ENCODE measurements around the gene RHOD. TPM values are rescaled to one million over a fixed set of nuclear protein-coding genes. Genes with fewer than 3 reads are reported as not detected.
A peak's percentile ranks its signal among the peaks of the same experiment; 100 is the strongest.

RHOD gene
- total and polyA plus RNA-seq, 10 donors = 1.3 to 6.4 (median 2.7) TPM

DNA sequence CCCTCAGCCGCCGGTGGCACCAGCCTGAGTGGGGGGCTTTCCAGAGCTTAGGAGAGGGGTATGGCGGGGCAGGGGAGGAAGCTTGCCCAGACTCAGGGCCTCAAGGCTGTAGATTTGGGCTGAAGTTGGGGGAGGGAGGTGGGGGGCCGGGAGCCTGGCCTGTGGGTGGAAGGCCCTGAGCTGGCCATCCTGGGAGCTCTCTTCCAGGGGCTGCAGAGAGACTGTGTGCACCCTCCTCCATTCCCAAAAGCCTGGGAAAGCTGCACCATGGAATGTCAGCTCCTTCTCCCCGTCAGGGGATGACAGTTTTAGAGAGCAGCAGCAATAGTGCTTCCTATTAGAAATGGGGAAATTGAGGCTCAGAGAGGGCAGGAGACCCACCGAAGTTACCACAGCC is 32.7 kb upstream of the RHOD start:
- intact Hi-C loops (cut with DNase I; ENCODE audit: low total_unique reads) = no loop called here
- whole genome bisulfite sequencing, 5 donors = 20 to 45% (median 35%) methylated on average over 5 to 6 of the region's 6 CpGs
- H3K36me3 ChIP-seq = no peaks in the 10 kb centered on the region
- peaks cover 13 to 44% (median 32%) of the 10 kb centered on the region in 6 donors for H3K4me1 ChIP-seq
- peaks cover 0 to 2% (median 0%) of the 10 kb centered on the region in 8 donors for H3K9me3 ChIP-seq
- H3K27ac ChIP-seq = no peak overlapping the region
- H3K27me3 ChIP-seq (replicated peaks in 1 of 7) = peaks cover 3 to 93% (median 45%) of the 10 kb centered on the region in 7 donors
- peak overlapping the region in 6 of 8 donors; percentile 12 to 65 (median 32) for H3K4me3 ChIP-seq
- TF ChIP-seq POLR2A (IDR thresholded peaks at IDR 0.05) = no peak
- no peak for TF ChIP-seq POLR2AphosphoS5 (IDR thresholded peaks at IDR 0.05)
- TF ChIP-seq, protein P1, sequence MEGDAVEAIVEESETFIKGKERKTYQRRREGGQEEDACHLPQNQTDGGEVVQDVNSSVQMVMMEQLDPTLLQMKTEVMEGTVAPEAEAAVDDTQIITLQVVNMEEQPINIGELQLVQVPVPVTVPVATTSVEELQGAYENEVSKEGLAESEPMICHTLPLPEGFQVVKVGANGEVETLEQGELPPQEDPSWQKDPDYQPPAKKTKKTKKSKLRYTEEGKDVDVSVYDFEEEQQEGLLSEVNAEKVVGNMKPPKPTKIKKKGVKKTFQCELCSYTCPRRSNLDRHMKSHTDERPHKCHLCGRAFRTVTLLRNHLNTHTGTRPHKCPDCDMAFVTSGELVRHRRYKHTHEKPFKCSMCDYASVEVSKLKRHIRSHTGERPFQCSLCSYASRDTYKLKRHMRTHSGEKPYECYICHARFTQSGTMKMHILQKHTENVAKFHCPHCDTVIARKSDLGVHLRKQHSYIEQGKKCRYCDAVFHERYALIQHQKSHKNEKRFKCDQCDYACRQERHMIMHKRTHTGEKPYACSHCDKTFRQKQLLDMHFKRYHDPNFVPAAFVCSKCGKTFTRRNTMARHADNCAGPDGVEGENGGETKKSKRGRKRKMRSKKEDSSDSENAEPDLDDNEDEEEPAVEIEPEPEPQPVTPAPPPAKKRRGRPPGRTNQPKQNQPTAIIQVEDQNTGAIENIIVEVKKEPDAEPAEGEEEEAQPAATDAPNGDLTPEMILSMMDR (IDR thresholded peaks at IDR 0.05 in 8 of 11, conservative IDR thresholded peaks at IDR 0.05 in 3 of 11) = no peak
- no peak for DNase-seq

DNA sequence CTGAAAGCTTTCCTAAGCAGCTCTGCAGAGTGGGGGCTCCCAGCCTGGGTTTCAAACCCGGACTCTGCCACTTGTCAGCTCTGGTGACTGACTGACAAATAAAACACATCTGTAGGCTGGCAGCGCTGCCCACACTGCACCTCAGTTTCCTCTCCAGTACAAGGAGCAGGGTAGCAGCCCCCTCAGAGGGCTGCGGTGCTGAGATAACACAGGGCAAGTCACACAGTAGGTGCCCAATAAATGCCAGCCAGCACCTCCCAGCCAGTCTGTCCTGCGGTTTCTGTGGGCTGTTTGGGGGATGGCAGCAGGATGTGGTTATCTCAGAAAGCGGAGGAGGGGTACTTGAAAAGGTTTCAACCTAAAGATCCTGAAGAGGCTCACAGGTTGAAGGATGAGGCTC is 32.2 kb upstream of the RHOD start:
- intact Hi-C loops (cut with DNase I; ENCODE audit: low total_unique reads) = no loop called here
- no peak for TF ChIP-seq POLR2AphosphoS5 (IDR thresholded peaks at IDR 0.05)
- TF ChIP-seq, protein P1 (IDR thresholded peaks at IDR 0.05 in 8 of 11, conservative IDR thresholded peaks at IDR 0.05 in 3 of 11) = no peak
- no peak for TF ChIP-seq POLR2A (IDR thresholded peaks at IDR 0.05)
- WGBS, 5 donors = 12 to 31% (median 24%) methylated on average over 3 to 5 of the region's 5 CpGs
- DNase-seq = no peak
- Histone ChIP-seq H3K9me3 (no peaks in the 10 kb centered on the region), H3K4me3 (peak overlapping the region in 1 of 8 donors; percentile 65), H3K27ac (no peak overlapping the region), H3K4me1 (peaks cover 13 to 44% (median 32%) of the 10 kb centered on the region in 6 donors), H3K27me3 (replicated peaks in 1 of 7) (peaks cover 3 to 96% (median 45%) of the 10 kb centered on the region in 7 donors), H3K36me3 (no peaks in the 10 kb centered on the region)

DNA sequence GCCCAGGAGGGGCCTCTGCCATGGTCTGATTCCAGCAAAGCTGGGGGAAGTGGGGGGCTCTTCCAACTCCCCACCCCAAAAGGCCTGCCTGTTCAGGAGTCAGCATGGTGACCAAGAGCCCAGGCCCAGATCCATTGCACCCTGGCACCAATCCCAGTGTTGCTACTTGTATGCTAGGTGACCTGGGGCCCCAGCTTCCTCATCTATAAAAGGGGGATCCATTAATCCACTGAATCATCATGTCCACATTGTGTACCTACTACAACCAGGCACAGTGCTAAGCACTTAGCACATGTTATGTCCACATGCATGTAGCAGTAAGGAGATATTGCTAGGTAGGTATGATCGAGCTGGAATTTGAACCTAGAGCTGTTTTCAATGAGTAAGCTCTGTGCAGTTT is 31.7 kb upstream of the RHOD start:
- Histone ChIP-seq H3K36me3 (no peaks in the 10 kb centered on the region), H3K4me3 (no peak overlapping the region), H3K27ac (no peak overlapping the region), H3K4me1 (peaks cover 13 to 44% (median 32%) of the 10 kb centered on the region in 6 donors), H3K27me3 (replicated peaks in 1 of 7) (peaks cover 3 to 94% (median 45%) of the 10 kb centered on the region in 7 donors), H3K9me3 (no peaks in the 10 kb centered on the region)
- intact Hi-C loops (cut with DNase I; ENCODE audit: low total_unique reads) = no loop called here
- TF ChIP-seq POLR2AphosphoS5 (IDR thresholded peaks at IDR 0.05) (no peak), POLR2A (IDR thresholded peaks at IDR 0.05) (no peak)
- TF ChIP-seq, protein P1 (IDR thresholded peaks at IDR 0.05 in 8 of 11, conservative IDR thresholded peaks at IDR 0.05 in 3 of 11) = no peak
- WGBS, 5 donors = 59 to 96% (median 71%) methylated on average over 1 of the region's 1 CpG
- no peak for DNase-seq

DNA sequence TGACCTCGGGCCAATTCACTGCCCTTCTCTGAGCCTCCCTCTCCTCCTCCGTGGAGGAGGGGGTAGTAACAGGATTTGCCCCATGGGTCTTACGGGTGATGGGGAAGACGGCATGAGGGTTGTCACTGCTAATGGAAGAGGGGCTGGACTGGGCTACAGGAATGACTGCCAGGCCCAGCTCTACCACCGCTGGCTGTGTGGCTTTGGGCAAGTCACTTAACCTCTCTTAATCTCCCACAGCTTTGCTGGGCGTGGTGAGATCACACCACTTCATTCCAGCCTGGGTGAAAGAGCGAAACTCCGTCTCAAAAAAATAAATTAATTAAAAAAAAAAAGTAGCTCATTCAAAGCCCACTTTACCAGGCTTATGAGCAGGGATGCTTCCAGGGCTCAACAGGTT is 30.9 kb upstream of the RHOD start:
- Histone ChIP-seq H3K9me3 (no peaks in the 10 kb centered on the region), H3K36me3 (no peaks in the 10 kb centered on the region), H3K27me3 (replicated peaks in 1 of 7) (peaks cover 3 to 94% (median 45%) of the 10 kb centered on the region in 7 donors), H3K27ac (no peak overlapping the region), H3K4me3 (no peak overlapping the region), H3K4me1 (peaks cover 13 to 45% (median 32%) of the 10 kb centered on the region in 6 donors)
- 71 to 85% (median 78%) methylated on average over 8 of the region's 8 CpGs for WGBS, 5 donors
- no peak for TF ChIP-seq POLR2AphosphoS5 (IDR thresholded peaks at IDR 0.05)
- DNase-seq = no peak
- intact Hi-C loops (cut with DNase I; ENCODE audit: low total_unique reads) = no loop called here

DNA sequence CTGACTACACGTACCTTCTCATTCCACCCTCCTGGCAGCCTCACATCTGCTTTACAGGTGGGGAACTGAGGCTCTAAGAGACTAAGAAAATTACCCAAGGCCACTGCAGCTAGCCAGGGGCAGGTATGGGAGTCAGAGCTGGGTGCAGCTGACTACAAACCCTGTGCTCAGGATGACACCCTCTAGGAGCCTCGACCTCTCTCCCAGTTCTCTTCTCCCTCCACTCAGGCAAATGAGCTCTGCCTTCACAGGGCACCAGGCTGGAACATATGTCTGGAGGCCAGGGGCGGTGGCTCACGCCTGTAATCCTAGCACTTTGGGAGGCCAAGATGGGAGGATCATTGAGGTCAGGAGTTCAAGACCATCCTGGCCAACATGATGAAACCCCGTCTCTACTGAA is 29.7 kb upstream of the RHOD start:
- H3K4me1 ChIP-seq = peaks cover 13 to 55% (median 32%) of the 10 kb centered on the region in 6 donors
- intact Hi-C loops (cut with DNase I; ENCODE audit: low total_unique reads) = no loop called here
- H3K9me3 ChIP-seq = no peaks in the 10 kb centered on the region
- WGBS, 5 donors = 73 to 84% (median 77%) methylated on average over 5 of the region's 5 CpGs
- H3K27ac ChIP-seq = no peak overlapping the region
- DNase-seq = no peak
- no peak overlapping the region for H3K4me3 ChIP-seq
- no peaks in the 10 kb centered on the region for H3K36me3 ChIP-seq
- TF ChIP-seq POLR2A (IDR thresholded peaks at IDR 0.05) (no peak), POLR2AphosphoS5 (IDR thresholded peaks at IDR 0.05) (no peak)
- TF ChIP-seq, protein P1 (IDR thresholded peaks at IDR 0.05 in 8 of 11, conservative IDR thresholded peaks at IDR 0.05 in 3 of 11) = no peak
- peaks cover 3 to 96% (median 43%) of the 10 kb centered on the region in 7 donors for H3K27me3 ChIP-seq (replicated peaks in 1 of 7)

Measured in spleen (tissue), 11 donors.